ENCODE measurements around the gene KIAA0825.
"Not testable (repeated sequence)": the region's sequence is repeated elsewhere in the genome, so short reads cannot be mapped to it uniquely, and the experiment has no call there.

KIAA0825 gene

DNA sequence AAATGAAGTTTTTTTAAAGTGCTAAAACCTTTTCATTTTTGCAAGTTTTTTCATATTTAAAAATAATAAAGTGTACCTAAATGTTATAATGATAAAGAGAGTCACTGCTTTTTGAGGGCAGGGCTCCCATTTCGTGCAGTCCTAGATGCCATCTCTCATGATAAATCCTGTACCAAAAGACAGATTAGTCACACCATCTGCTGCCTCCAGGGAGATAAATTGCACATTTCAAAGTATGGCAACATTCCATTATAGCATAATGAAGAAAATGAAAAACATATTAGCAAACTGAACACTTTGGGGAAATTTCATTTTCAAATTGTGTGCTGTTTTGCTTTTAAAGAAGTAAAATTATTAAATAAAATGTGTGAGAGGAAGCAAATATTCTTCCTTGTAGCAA, 257.2 kb downstream of the KIAA0825 start:
- TF ChIP-seq, protein P1, sequence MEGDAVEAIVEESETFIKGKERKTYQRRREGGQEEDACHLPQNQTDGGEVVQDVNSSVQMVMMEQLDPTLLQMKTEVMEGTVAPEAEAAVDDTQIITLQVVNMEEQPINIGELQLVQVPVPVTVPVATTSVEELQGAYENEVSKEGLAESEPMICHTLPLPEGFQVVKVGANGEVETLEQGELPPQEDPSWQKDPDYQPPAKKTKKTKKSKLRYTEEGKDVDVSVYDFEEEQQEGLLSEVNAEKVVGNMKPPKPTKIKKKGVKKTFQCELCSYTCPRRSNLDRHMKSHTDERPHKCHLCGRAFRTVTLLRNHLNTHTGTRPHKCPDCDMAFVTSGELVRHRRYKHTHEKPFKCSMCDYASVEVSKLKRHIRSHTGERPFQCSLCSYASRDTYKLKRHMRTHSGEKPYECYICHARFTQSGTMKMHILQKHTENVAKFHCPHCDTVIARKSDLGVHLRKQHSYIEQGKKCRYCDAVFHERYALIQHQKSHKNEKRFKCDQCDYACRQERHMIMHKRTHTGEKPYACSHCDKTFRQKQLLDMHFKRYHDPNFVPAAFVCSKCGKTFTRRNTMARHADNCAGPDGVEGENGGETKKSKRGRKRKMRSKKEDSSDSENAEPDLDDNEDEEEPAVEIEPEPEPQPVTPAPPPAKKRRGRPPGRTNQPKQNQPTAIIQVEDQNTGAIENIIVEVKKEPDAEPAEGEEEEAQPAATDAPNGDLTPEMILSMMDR (IDR thresholded peaks at IDR 0.05; ENCODE audit: low read depth, low read length, missing control alignments): no peak
- DNase-seq (ENCODE audit: extremely low read depth, low read depth): no peak
- no peak overlapping the region for H3K4me3 ChIP-seq (replicated peaks; ENCODE audit: low read depth, low read length)

DNA sequence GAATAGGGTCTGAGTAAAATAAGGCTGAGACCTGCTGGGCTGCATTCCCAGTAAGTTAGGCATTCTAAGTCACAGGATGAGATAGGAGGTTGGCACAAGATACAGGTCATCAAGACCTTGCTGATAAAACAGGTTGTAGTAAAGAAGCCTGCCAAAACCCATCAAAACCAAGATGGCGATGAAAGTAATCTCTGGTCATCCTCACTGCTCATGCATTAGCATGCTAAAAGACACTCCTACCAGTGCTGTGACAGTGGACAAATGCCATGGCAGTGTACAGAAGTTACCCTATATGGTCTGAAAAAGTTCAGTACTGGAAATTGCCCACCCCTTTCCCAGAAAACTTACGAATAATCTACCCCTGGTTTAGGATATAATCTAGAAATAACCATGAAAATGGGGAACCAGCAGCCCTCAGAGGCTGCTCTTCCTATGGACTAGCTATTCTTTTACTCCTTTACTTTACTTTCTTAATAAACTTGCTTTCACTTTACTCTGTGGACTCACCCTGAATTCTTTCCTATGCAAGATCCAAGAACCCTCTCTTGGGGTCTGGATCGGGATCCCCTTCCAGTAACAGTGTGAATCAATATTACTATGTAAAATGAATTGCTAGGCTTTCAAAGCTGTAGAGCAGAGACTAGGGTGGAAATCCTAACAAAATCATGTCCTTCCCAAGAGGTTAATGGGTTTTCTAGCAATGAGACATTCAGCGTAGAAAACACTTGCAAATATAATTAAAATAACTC, 257.8 kb downstream of the KIAA0825 start:
- DNase-seq (ENCODE audit: extremely low read depth, low read depth): no peak
- no peak overlapping the region for H3K4me3 ChIP-seq (replicated peaks; ENCODE audit: low read depth, low read length)

DNA sequence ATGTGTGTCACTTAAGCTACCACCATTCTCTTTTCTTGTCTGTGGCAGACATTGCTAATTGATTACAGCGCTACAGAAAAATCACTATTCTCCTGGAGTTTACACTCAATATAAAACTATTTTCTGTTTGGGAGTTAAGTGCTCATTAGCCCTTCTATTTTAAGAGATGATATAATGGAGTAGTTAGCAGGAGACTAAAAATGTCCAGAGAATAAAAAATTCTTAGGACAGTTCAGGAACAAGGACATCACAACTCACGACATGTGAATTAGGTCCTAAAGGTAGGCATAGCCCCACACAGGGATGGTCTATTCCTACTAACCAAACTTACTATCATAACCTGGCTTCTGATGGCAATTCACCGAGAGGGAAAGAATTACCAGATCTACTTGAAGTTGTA, 258.5 kb downstream of the KIAA0825 start:
- H3K4me3 ChIP-seq (replicated peaks; ENCODE audit: low read depth, low read length): no peak overlapping the region
- DNase-seq (ENCODE audit: extremely low read depth, low read depth): no peak
- TF ChIP-seq, protein P1 (IDR thresholded peaks at IDR 0.05; ENCODE audit: low read depth, low read length, missing control alignments): no peak

More for the DNA sequence above, 257.8 kb downstream of the KIAA0825 start:
- TF ChIP-seq, protein P1 (IDR thresholded peaks at IDR 0.05; ENCODE audit: low read depth, low read length, missing control alignments): no peak

DNA sequence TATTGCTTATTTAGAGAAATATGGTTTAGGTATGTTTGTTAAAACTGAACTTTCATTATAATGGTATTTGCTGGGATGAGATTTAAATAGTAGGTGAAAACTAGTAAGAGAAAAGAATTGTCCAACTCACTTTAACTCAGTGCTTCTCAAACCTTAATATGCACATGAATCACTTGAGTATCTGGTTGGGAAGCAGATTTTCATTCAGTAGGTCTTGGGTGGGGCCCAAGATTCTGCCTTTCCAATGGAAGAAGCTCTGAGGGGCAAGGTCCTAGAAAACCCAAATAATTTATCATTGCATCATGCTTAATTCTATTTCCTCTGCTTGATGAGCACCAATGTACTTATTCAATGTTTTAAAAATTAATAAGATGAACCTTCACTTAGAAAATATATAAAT, 262.6 kb downstream of the KIAA0825 start:
- H3K4me3 ChIP-seq (replicated peaks; ENCODE audit: low read depth, low read length): no peak overlapping the region

DNA sequence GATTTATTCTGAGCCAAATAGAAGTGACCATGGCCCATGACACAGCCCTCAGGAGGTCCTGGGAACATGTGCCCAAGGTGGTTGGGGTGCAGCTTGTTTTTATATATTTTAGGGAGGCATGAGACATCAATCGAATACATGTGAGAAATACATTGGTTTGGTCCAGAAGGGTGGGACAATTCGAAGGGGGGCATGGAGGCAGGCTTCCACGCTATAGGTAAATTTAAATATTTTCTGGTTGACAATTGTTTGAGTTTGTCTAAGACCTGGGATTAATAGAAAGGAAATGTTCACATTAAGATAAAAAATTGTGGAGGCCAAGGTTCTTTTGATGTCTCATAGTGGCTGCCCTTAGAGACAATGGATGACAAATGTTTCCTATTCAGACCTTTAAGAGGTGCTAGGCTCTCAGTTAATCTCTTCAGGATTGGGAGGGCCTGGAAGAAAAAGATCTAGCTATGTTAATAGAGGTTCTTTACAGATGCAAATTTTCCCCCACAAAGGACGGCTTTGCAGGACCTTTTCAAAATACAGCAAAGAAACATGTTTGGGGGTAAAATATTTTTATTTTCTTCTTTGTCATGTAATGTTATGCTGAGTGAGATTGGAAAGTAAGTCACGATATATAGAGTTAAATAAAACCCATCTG, 263.4 kb downstream of the KIAA0825 start:
- not testable (repeated sequence) for H3K4me3 ChIP-seq (replicated peaks; ENCODE audit: low read depth, low read length); DNase-seq (ENCODE audit: extremely low read depth, low read depth)

More for the DNA sequence above, 262.6 kb downstream of the KIAA0825 start:
- no peak for DNase-seq (ENCODE audit: extremely low read depth, low read depth)
- TF ChIP-seq, protein P1 (IDR thresholded peaks at IDR 0.05; ENCODE audit: low read depth, low read length, missing control alignments): no peak

DNA sequence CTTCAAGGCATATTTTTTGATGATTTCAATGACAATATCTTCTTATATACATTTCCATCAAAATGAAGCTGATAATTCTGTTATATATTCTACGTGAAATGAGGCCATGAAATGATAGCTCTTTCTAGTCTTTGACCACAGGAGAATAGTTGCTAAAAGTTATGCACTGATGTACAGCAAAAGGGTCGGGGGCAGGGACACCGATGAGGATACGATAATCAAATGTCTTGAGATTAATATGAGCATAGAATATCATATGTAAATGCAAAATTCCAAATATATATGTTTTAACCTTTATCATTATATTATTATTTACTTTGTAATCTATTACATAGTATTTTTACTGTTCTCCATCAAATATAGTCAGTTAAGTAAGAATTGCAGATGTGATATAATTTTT, 264.8 kb downstream of the KIAA0825 start:
- no peak for DNase-seq (ENCODE audit: extremely low read depth, low read depth)
- no peak overlapping the region for H3K4me3 ChIP-seq (replicated peaks; ENCODE audit: low read depth, low read length)
- TF ChIP-seq, protein P1 (IDR thresholded peaks at IDR 0.05; ENCODE audit: low read depth, low read length, missing control alignments): no peak

DNA sequence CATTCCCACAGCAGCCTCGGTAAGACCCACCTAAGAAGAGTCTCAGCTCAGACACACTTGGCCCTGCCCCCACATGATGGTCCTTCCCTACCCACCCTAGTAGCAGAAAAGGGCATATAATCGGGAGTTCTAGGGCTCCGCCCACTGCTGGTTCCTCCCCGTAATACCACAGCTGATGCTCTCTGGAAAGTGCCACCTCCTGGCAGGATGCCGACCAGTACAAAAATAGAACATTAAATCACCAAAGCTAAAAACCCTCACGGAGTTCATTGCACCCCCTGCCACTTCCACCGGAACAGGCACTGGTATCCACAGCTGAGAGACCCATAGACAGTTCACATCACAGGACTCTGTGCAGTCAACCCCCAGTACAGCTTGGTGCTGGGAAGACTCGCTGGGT, 271.3 kb downstream of the KIAA0825 start:
- no peak for DNase-seq (ENCODE audit: extremely low read depth, low read depth)
- H3K4me3 ChIP-seq (replicated peaks; ENCODE audit: low read depth, low read length): no peak overlapping the region
- TF ChIP-seq, protein P1 (IDR thresholded peaks at IDR 0.05; ENCODE audit: low read depth, low read length, missing control alignments): no peak
